Epithelial cell of prostate (primary cell): ENCODE measurements around the gene CEP85.

ENCODE experiments used
- DNase-seq: peaks from one replicate; pipeline ENCODE4 v3.0.0-alpha.2; 2011; ENCODE audit warnings: low read depth, low spot score
- H3K27ac ChIP-seq: fragments of 450-650 bp; 2 replicates; pipeline ENCODE4 v1.5.1; 2017; ENCODE audit warnings: mild to moderate bottlenecking

CEP85 gene

GRCh38 chr1:26233903-26234643 is at the start of gene CEP85:
Gene CEP85 (plus strand): TSS chr1:26234200. CDS start chr1:26239784, 5,584 bp downstream.
- peak; percentile 83 for DNase-seq
- peak within 1 kb of the TSS; percentile 57 for H3K27ac ChIP-seq

- H3K27ac ChIP-seq: no peak overlapping the region
Observed at GRCh38 chr1:26184883-26185282, 49.1 kb upstream of the CEP85 start.

GRCh38 chr1:26187882-26188281 is 46.1 kb upstream of the CEP85 start:
- no peak overlapping the region for H3K27ac ChIP-seq
- no peak for DNase-seq

More at GRCh38 chr1:26184883-26185282, 49.1 kb upstream of the CEP85 start:
- DNase-seq: no peak

GRCh38 chr1:26188477-26188876 is 45.5 kb upstream of the CEP85 start:
- no peak for DNase-seq
- H3K27ac ChIP-seq: no peak overlapping the region

- H3K27ac ChIP-seq: no peak overlapping the region
- no peak for DNase-seq
Observed at GRCh38 chr1:26189331-26189730, 44.7 kb upstream of the CEP85 start.

- DNase-seq: no peak
- no peak overlapping the region for H3K27ac ChIP-seq
Observed at GRCh38 chr1:26189751-26190275, 44.2 kb upstream of the CEP85 start.

GRCh38 chr1:26190373-26190987 is 43.5 kb upstream of the CEP85 start, which contains the start of gene CATSPER4:
Gene CATSPER4 (plus strand): TSS chr1:26190602. CDS start chr1:26190628, 26 bp downstream.
- DNase-seq: no peak
- H3K27ac ChIP-seq: no peak within 1 kb of the TSS

- no peak overlapping the region for H3K27ac ChIP-seq
- no peak for DNase-seq
Observed at GRCh38 chr1:26191739-26192138, 42.3 kb upstream of the CEP85 start.

GRCh38 chr1:26195805-26196204 is 38.2 kb upstream of the CEP85 start:
- no peak overlapping the region for H3K27ac ChIP-seq
- DNase-seq: no peak

GRCh38 chr1:26197301-26197700 is 36.7 kb upstream of the CEP85 start:
- DNase-seq: no peak

GRCh38 chr1:26197813-26198212 is 36.2 kb upstream of the CEP85 start:
- DNase-seq: no peak

More at GRCh38 chr1:26197301-26197700, 36.7 kb upstream of the CEP85 start:
- no peak overlapping the region for H3K27ac ChIP-seq

GRCh38 chr1:26200413-26200812 is 33.6 kb upstream of the CEP85 start:
- no peak for DNase-seq
- H3K27ac ChIP-seq: no peak overlapping the region

More at GRCh38 chr1:26197813-26198212, 36.2 kb upstream of the CEP85 start:
- H3K27ac ChIP-seq: no peak overlapping the region

GRCh38 chr1:26203642-26204318 is 30.2 kb upstream of the CEP85 start:
- DNase-seq: no peak
- no peak overlapping the region for H3K27ac ChIP-seq

GRCh38 chr1:26210147-26210870 is 23.7 kb upstream of the CEP85 start:
- H3K27ac ChIP-seq: no peak overlapping the region
- DNase-seq: no peak

GRCh38 chr1:26212726-26213125 is 21.3 kb upstream of the CEP85 start:
- no peak for DNase-seq
- H3K27ac ChIP-seq: no peak overlapping the region

- no peak for DNase-seq
- H3K27ac ChIP-seq: no peak overlapping the region
Observed at GRCh38 chr1:26213335-26213905, 20.6 kb upstream of the CEP85 start.

GRCh38 chr1:26215246-26215645 is 18.8 kb upstream of the CEP85 start:
- no peak for DNase-seq
- H3K27ac ChIP-seq: no peak overlapping the region

- DNase-seq: no peak
- no peak overlapping the region for H3K27ac ChIP-seq
Observed at GRCh38 chr1:26218906-26219494, 15.0 kb upstream of the CEP85 start.

GRCh38 chr1:26220199-26220912 is 13.6 kb upstream of the CEP85 start:
- no peak for DNase-seq
- no peak overlapping the region for H3K27ac ChIP-seq
